ENCODE measurements around the gene NOS3. TPM values are rescaled to one million over a fixed set of nuclear protein-coding genes. Genes with fewer than 3 reads are reported as not detected.

NOS3 gene
- total and polyA plus RNA-seq, 2 of the 13 experiments (the other 11 are each of a cell fraction or from before 2014, with no cell fraction given): 3.7 to 7.5 TPM

DNA sequence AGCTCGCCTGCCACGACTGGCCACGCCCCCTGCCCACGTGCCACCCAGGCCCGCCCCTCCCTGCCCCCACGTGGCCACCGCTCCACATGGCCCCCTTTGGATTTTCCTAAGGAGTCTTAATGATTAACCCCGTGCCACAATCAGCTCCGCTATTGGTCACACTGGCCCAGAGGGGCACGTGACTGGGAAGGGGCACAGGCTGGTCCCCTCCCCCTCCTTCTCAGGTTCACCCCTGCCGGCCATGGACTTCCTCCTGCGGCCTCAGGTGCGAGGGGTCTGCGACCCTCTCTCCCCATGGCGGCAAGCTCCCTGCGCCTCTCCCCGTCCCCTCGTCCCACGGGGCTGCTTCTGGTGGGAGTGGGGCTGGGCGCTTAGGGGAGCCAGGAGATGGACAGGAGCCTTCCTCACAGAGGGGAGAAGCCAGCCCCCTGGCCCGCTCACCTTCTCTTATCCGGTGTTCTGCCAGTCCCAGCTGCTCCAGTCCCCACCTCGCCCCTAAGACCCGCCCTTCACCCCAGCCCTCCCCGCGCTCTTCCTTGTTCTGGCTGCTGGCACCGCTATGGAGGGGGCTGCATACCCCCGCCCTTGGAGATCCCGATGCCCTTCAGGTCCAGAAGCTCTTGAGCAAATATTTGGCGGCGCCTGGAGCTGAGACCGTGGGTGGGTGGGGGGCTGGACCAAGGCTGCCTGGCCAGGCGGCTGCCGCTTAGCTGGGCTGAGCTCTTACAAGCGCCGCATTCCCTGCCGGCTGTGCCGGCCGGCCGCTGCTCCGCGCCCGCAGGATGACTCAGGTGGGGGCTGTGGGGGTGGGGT is 71.8 kb downstream of the NOS3 start (continued):
- TF ChIP-seq, protein P1, sequence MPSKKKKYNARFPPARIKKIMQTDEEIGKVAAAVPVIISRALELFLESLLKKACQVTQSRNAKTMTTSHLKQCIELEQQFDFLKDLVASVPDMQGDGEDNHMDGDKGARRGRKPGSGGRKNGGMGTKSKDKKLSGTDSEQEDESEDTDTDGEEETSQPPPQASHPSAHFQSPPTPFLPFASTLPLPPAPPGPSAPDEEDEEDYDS (CRISPR knock-in tag; IDR thresholded peaks at IDR 0.05): peak; percentile 48; the same call in 1 of the 2 replicates
- TF ChIP-seq ZFP62 (CRISPR knock-in tag; IDR thresholded peaks at IDR 0.05) (no peak), ARHGAP35 (CRISPR knock-in tag; IDR thresholded peaks at IDR 0.05; ENCODE audit: borderline replicate concordance) (no peak; the same call in 1 of the 2 replicates), PPARG (CRISPR knock-in tag; conservative IDR thresholded peaks at IDR 0.05) (0 out of 2 replicates have a peak, but pooled peaks have one; percentile 33), ZIK1 (CRISPR knock-in tag; IDR thresholded peaks at IDR 0.05; ENCODE audit: borderline replicate concordance, low read depth) (no peak), ZNF75D (CRISPR knock-in tag; IDR thresholded peaks at IDR 0.05; ENCODE audit: borderline replicate concordance) (no peak), ZNF746 (CRISPR knock-in tag; IDR thresholded peaks at IDR 0.05) (0 out of 2 replicates have a peak, but pooled peaks have one; percentile 34), BORCS8-MEF2B (CRISPR knock-in tag; IDR thresholded peaks at IDR 0.05) (no peak), HNRNPLL (IDR thresholded peaks at IDR 0.05; ENCODE audit: low read depth, low read length, poor library complexity, severe bottlenecking) (no peak), ZSCAN20 (CRISPR knock-in tag; IDR thresholded peaks at IDR 0.05; ENCODE audit: borderline replicate concordance) (no peak), BHLHE40 (IDR thresholded peaks at IDR 0.05; ENCODE audit: low read length) (peak; percentile 99), NFE2 (CRISPR knock-in tag; IDR thresholded peaks at IDR 0.05) (no peak), RBAK (CRISPR knock-in tag; IDR thresholded peaks at IDR 0.05) (no peak), ZBTB20 (CRISPR knock-in tag; IDR thresholded peaks at IDR 0.05; ENCODE audit: borderline replicate concordance, low read depth) (0 out of 2 replicates have a peak, but pooled peaks have one; percentile 28), ZMAT3 (CRISPR knock-in tag; conservative IDR thresholded peaks at IDR 0.05) (no peak), ZNF335 (CRISPR knock-in tag; IDR thresholded peaks at IDR 0.05) (no peak), RORA (CRISPR knock-in tag; IDR thresholded peaks at IDR 0.05) (no peak), ZNF776 (CRISPR knock-in tag; IDR thresholded peaks at IDR 0.05) (no peak), ZNF44 (CRISPR knock-in tag; IDR thresholded peaks at IDR 0.05) (no peak), ZSCAN22 (CRISPR knock-in tag; IDR thresholded peaks at IDR 0.05) (no peak), NONO (IDR thresholded peaks at IDR 0.05) (no peak), NONO (CRISPR knock-in tag; conservative IDR thresholded peaks at IDR 0.05) (peak; percentile 72), TBX2 (CRISPR knock-in tag; IDR thresholded peaks at IDR 0.05; ENCODE audit: borderline replicate concordance) (peak; percentile 59), ZNF326 (CRISPR knock-in tag; IDR thresholded peaks at IDR 0.05; ENCODE audit: borderline replicate concordance) (no peak), ZSCAN30 (CRISPR knock-in tag; IDR thresholded peaks at IDR 0.05) (no peak), ZNF816 (CRISPR knock-in tag; IDR thresholded peaks at IDR 0.05; ENCODE audit: borderline replicate concordance) (no peak), RAD21 (CRISPR knock-in tag; IDR thresholded peaks at IDR 0.05) (peak; percentile 35), ZNF160 (CRISPR knock-in tag; IDR thresholded peaks at IDR 0.05) (no peak), ZFX (CRISPR knock-in tag; IDR thresholded peaks at IDR 0.05; ENCODE audit: low read depth) (peak; percentile 59; the same call in 1 of the 2 replicates), CHCHD3 (CRISPR knock-in tag; IDR thresholded peaks at IDR 0.05) (0 out of 2 replicates have a peak, but pooled peaks have one; percentile 77)
- TF ChIP-seq, protein P2, sequence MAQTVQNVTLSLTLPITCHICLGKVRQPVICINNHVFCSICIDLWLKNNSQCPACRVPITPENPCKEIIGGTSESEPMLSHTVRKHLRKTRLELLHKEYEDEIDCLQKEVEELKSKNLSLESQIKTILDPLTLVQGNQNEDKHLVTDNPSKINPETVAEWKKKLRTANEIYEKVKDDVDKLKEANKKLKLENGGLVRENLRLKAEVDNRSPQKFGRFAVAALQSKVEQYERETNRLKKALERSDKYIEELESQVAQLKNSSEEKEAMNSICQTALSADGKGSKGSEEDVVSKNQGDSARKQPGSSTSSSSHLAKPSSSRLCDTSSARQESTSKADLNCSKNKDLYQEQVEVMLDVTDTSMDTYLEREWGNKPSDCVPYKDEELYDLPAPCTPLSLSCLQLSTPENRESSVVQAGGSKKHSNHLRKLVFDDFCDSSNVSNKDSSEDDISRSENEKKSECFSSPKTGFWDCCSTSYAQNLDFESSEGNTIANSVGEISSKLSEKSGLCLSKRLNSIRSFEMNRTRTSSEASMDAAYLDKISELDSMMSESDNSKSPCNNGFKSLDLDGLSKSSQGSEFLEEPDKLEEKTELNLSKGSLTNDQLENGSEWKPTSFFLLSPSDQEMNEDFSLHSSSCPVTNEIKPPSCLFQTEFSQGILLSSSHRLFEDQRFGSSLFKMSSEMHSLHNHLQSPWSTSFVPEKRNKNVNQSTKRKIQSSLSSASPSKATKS (CRISPR knock-in tag; IDR thresholded peaks at IDR 0.05): no peak
